CMK (cell line): Measurements from ENCODE around the gene IGSF21.

Experiments
- DNase-seq: peaks from one replicate; pipeline ENCODE4 v3.0.0-alpha.2; 2010; ENCODE audit warnings: low read depth

The IGSF21 gene

DNA sequence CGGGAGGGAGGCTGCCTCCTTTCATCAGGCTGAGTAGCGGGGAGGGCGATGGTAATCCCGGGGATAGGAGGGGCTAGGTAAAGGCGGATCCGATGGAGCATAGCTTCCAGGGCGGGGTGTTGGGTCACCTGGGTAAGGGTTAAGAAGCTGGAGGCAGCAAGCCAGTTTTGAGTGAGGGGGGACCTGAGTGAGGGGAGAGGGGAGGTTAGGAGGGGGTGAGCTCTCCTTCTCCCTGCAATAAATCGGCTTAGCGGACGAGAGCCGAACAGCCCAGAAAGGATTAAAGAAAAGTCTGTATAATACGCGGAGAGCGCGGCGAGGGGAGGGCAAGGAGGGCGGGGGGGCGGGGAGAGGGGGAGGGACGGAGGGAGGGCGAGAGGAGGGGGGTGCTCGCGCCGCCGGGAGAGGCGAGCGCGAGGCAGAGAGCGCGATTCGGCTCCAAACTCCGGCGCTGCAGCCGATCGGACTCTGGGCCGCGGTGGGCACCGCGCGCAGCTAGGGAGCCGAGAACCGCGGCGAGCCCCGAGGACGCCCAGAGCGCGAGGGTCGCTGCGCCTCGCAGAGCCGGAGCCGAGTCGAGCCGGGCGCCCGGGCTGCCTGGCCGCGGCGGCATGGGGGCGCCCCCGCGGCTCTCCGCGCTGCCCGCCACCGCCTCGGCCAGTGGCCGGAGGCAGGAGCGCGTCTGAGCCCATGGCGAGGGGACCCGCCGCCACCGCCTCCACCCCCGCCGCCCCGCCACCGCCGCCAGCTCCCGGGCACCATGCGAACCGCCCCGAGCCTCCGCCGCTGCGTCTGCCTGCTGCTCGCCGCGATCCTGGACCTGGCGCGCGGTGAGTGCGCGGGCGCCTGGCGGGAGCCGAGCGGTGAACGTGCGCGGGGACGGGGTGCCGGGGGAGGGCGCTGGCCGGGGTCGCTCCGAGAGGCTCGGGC, at the start of gene IGSF21:
Gene IGSF21, plus strand, starts transcription at position 430 of the 930 bp plus-strand sequence. Its CDS starts 331 bp downstream, at position 761.
- DNase-seq, result no peak

DNA sequence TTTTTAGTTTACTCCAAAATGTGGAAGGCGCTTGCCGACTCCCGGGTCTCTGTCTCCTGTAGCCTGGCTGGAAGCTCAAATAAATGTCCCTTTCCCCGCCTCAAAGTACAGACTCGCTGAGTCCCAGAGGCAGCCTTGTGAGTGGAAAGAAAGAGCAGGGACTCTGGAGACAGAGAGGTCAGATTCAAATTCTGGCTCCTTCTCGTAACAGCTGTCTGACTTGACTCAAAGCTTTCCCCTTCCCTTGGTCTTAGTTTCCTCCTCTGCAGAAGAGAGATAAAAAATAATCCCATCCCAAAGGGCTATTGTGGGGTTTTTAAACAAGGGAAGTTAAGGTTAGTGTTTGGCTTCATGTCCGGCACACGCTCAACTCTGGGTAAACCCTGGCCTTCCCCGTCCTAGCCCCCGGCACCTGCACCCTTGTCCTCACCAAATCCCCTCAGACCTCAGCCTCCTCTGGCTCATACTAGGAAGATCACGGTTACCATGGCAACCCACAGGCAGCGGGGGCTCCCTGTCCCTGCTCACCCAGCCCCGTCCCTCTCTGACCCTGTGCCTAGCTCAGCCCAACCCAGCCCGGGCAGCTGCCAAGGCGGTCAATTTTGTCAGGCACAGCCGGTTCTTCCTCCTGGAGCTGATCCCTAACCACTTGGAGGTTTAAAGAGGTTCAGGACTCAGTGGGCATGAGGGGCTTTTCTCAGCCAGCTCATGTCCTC, 49.2 kb upstream of the IGSF21 start:
- DNase-seq, result no peak

DNA sequence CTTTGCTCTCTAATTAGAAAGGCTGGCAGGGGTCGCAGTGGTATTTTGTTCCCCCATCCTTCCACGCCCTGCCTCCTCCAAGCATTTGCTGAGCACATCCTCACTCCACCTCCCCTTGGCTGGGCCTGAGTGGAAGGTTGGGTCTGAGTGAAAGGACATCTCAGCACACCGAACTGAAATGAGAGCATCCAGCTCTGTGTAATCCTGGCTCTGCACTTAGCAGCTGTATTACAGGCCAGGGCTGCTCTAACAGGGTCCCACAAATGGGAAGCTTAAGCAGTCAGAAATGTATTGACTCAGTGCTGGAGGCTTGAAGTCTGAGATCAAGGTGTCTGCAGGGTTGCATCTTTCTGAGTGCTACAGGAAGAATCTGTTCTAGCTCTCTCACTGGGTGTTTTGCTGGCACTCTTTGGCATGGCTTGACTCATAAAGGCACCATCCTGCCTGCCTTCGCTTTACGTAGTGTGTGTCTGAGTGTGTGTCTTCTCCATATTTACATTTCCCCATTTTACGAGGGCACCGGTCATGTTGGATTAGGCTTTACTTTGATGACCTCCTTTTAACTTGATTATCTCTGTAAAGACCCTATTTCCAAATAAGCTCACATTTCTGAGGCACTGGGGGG, 48.5 kb upstream of the IGSF21 start:
- no peak for DNase-seq

DNA sequence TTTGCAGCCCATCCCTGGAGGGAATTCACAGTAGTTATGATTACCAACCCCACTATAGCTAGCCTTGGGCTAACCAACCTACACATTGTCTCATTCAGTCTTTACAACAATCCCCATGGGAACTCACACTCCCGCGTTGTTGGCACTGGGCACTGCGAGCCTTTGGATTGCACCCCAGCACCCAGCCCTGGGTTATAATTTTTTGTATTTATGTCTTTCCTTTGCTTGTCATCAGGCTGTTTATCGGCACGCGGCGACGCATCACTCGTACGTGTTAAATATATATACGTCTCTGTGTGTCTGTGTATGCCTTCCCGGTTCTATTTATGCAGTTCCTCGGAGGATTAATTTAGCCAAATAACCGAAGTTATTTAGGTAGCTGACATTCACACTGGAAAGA, 47.2 kb upstream of the IGSF21 start:
- no peak for DNase-seq

DNA sequence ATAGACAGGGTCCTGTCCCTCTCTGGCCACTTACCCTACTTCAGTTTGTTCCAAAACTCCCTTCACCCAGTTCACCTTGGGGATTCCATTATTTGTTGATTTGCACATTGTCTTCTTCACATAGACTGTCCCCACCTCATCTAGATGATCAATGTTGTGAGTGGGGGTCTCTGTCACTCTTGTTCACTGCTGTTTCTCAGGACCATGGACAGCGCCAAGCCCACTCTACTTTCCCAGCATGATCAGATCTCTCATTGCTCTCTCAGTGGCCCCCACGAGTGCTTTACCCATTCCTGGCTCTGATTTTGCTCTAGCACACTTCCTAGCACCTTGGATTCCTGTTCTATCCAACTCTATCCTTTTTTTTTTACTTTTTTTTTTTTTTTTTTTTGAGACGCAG, 45.4 kb upstream of the IGSF21 start:
- DNase-seq, result no peak

DNA sequence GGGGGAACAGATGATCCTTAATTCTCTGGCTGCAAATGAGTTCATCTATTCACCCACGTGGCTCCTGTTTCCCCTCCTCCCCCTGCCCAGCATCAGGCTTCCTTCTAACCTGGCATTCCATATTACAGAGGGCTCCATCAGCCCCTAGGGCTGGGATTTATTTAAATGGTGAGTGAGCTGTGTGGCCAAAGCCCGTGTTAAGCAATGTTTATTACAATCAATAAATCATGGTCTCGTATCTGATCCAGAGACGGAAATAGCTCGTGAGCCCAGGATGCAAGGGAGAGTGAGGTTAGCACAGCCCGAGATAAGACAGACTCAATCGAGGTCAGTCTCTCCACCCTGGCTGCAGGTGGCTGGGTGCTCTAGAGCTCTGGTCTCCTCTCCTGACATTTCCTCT, 43.1 kb upstream of the IGSF21 start:
- no peak for DNase-seq

DNA sequence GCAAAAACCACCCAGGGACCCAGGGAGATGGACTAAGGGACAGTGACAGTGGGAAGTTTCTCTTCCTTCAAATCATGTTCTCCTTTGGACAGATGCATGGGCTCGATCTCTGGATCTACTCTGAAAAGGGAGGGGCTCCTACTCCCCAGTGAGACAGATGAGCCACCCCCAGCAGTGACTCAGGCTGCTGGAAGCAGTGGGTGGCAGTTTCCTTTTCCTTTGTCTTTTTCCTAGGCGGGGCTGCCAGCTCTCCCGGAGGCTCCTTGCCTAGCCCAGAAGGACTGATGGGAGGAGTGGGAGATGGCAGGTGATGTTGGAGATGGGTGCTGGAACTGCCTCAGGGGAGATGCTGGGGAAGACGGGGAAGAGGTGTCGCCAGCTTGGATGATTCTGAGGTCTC, 41.0 kb upstream of the IGSF21 start:
- DNase-seq, result no peak

DNA sequence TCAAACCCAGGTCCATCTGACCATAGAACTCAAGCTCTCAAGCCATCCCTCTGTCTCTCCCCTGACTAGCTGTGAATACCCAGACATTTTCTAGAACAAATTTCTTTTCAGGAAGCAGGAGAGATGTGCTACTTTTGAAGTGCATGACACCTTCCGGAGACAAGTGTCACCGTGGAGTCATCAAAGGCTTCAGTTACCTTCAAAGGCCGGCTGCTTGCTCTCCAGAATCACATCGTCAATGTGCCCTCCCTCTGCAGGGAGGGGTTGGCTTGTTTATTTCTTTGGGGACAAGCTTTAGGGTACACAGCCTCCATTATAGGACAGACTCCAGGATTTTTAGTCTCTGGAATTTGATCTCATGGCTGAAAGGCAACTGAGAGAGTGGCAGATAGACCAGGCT, 37.7 kb upstream of the IGSF21 start:
- no peak for DNase-seq

DNA sequence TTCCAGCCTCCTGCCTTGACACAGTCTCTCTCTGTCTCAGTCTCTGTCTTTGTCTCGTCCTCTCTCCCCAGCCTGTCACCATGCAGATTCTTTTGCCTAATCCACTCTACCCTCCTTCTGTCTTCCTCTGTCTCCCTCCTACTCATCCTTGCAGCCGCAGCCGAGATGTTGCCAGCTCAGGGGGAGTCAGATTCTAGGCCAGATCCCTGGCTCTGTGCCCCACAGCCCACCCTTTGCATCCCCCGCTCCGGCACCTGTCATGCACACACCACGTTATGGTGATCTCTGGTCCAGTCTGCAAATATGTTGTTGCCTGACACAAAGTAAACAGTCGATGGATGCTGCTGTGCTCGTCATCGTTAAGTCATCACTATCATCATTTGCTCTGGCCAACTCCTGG, 35.5 kb upstream of the IGSF21 start:
- DNase-seq, result no peak

DNA sequence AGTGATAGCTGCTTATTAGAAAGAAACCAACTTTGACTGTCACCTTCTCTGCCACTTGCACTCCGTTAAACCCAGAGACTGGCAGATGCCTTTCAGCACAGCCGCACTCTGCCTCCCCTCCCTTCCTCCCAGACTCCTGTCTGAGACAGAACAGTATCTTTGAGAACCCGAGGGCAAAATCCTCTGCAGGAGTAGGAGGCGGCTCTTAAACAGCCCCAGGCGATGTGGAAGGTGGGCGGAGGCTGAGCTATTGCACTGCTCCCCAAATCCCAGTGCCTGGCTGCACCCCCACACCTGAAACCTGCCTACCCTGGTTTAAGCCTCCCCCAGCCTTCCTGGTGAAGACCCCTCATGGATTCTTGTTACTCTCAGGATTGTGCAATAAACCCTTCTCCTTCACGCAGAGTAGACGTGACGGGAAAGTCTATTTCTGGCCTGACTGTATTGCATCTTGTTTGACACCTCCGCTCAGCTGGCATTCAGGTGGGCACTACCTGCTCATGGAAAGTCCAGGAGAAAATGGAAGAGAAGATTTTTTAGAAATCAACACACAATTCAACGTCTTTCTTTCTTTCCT, 34.4 kb upstream of the IGSF21 start:
- DNase-seq, result no peak

DNA sequence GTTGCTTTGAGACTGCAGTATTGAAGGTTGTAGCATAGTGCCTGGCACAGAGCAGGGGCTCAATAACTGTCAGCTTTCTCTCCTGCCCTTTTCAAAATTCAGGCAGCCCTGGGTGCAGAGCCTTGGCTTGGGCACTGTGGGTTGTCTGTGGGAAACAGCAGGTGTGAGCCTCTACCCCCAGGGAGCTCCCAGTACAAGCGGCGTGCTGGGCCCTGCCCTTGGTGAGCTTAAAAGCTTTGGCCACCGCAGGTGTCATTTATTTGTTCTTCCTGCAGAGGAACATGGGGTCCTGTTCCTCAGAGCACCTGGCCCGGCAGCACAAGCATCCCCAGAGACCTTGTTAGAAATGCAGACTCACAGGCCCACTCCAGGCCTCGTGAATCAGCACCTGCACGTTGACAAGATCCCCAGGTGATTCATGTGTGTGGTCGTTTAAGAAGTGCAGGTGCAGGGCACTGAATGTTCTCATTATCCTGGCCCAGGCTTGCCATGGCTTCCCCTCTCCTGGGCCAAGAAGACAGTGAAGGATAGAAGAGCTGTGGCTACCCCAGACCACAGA, 29.9 kb upstream of the IGSF21 start:
- no peak for DNase-seq

DNA sequence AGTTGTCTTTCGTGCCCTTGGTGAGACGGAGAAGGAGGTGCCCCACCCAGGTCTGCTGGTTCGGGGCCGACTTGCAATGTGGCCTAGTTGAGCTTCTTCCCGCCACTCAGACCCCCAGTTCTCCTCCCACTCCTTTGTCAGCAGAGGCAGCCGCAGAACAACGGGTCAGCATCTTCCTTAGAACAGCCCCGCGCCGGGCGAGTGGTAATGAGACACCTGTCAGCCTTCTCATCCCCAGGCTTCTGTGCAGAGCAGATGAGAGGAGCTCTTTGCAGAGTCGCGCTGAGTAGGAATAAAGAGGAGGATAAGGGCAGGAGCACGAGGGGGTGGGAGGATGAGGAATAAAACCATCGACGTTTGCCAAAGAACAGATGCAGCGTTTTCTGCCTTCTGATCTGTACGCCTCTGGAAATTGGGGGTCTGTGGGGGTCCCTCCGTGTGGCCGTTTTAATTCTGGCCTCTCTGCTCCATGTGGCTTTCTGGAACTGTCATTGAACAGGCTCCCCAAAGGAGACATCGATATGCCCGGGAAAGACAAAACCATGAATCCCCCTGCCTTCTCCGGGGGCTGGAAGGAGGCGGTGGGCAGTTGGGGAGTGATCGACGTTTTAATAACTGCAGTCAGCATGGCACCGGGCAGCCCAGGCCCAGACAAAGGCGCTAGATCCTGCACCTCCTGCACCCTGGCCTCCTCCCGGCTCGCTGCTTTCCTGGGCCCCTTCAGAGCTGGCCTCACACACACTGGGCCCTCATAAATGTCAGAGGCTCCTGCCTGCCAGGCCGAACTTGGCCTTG, 27.5 kb upstream of the IGSF21 start:
- no peak for DNase-seq

DNA sequence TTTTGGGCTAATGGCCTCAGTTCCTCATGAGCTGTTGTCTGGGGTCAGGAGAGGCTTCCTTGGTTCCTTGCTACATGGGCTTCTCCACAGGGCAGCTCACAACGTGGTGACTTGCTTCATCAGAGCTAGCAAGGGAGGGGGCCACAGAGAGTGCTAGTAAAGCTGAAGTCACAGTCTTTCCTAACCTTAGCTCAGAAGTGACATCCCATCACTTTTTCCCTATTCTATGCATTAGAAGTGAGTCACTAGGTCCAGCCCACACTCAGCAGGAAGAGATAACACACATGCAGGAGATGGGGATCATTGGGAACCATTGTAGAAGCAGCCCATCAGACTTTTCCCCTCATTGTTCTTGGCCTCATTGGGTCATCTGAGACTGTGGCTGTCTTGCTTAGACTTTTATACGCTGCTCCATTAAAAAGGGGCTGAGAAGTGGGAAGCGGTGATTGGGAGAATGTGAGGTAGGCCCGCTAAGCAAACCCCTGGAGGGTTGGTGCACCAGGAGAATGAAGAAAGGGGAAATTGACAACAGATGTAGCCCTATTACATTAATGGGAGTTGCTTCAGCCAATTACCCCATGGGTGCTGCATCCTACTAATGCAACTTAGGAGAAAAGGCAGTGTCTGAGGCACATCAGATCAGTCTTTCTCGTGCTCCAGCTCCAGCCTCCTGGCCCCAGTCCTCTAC, 22.1 kb upstream of the IGSF21 start:
- DNase-seq, result no peak

DNA sequence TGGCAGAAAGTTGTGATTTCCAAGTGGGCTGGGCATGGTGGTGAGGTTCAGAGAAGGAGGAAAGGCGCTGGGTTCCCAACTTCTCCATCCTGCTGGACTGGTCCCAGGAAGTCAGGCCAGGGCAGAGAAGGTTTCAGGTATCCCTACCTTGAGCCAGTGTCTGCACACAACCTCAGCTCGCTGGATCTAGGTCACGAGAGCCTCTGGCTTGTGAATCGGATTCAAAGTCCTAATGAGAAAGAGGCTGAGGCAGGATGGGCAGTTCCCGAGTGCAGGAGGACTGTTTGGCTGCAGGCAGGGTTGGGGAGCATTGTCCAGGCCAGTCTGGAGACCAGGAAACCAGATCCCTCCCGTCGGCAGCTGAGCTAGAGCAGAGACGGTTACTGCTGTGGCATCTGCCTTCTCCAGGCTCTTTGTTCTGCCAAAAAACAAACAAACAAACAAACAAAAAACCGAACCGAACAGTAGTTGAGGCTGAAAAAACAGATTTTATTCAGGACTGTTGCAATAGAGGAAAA, 19.5 kb upstream of the IGSF21 start:
- no peak for DNase-seq

DNA sequence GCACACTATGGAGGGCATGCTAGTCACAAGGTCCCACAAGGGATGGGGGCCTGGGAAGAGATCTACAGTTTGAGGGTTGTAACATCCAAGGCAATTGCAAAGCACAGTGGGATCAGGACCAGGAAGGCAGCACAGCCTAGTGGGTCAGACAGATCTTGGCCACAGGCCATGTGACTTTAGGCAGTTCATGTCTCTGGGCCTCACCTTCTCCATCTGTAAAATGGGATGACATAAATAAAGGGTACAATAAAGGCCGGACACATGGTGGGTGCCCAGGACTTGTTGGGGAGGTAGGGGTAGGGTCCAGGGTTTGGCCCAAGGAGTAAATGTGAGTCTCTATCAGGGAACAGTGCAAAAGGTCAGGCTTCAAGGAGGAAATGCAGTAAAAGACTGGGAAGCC, 18.1 kb upstream of the IGSF21 start:
- DNase-seq, result no peak

DNA sequence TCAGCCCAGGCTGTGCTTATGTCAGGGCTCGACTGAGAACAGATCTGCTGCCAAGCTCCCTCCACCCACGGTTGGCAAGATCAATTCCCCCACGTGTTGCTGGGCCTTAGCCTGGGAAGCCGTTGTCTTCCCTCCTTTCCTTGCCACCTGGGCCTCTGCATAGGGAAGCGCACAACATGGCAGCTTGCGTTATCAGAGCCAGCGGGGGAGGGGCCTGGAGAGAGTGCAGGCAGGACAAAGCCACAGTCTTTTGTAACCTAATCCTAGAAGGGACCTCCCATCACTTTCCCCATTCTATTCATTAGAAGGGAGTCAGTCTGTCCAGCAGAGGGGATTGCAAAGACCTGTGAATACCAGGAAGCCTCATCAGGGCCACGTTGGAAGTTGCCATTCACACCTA, 17.0 kb upstream of the IGSF21 start:
- DNase-seq, result no peak

DNA sequence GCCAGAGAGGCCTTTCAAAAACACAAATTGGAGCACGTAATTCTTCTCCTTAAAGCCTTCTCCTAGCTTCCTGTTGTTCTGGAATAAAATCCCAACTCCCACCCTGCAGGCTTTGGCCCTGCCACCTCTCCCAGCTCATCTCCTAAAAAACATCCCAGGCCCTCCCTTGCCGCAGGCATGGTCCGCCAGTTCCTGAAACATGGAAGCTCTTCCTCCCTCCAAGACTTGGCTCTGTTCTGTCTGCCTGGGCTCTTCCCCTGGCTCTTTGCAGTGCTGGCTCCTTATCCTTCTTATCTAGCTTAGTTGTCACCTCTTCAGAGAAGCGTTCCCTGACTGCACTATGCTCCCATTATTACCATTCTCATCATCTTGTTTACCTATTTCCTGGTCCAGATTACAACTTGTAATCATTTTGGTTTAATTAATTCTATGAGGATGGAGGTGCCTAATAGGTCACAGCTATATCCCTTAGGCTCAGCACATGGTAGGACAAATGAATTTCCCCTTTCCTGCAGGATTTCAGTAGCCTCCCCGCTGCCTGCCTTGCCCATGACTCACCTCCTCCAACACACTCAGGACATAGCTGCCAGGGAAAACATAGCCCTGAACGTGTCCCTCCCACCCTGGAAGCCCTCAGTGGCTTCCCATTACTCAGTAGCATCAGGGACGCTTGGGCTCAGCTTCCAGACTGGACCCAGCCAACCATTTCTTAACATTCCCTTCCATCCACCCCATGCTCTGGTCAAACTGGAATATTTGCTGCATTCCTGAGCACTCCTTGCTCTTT, 15.7 kb upstream of the IGSF21 start:
- DNase-seq, result no peak

DNA sequence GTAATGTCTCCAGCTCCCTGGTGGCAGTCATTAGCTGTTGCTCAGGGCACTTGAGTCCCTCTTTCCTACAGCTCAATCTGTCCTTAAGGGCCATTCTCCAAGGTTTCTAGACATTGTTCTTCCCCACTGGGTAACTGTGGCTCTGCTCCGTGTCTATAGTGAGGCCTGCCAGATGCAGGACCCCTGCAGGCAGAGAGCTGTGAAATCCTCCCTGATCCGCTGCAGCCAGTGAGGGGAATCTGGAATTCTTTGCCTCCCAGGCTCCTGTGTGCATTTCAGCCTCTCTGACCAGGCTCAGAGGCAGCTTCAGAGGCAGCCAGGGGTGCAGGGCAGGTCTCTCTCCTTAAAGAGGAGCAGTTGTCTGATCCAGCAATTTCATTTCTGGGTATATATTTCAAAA, 14.4 kb upstream of the IGSF21 start:
- no peak for DNase-seq

DNA sequence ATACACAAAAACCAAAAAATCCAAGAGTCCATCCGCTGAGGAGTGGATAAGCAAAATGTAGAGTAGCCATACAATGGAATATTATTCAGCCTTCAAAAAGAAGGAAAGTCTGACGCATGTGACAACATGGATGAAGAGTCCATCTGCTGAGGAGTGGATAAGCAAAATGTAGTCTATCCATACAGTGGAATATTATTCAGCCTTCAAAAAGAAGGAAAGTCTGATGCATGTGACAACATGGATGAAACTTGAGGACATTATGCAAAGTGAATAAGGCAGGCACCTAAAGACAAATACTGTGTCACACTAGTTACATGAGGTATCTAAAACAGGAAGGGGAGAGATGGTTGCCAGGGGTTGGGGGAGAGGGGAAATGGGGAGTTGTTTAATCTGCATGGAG, 14.0 kb upstream of the IGSF21 start:
- no peak for DNase-seq

DNA sequence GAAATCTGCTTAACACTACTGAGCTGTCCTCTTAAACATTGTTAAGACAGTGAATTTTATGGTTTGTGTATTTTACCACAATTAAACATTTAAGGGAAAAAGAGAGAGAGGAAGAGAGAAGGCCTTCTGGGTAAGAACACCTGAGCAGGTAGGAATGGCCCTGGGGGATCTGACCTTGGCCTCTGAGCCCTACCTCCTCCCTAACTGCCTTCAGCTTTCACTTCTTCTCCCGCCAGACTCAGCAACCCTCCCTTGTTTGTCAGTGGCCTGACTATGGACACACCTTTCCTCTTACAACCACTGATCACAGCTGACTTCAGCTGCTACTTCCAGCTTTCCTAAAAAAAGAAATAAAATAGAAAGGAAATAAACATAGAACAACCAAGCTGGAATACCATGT, 13.5 kb upstream of the IGSF21 start:
- no peak for DNase-seq
